Testis (tissue), 2 donors: ENCODE measurements around the gene C1orf35.

ENCODE experiments used
- POLR2A ChIP-seq: fragments of 450-650 bp; IDR thresholded peaks from one replicate; pipeline ENCODE4 v1.6.1; 2017; ENCODE audit warnings: antibody characterized with exemption, mild to moderate bottlenecking, moderate library complexity
- TF ChIP-seq, protein P1 (sequence below), 3 experiments: fragments of 450-650 bp in 2 of 3; fragments of 200-600 bp in 1 of 3; sonication (generic) in 1 of 3; IDR thresholded peaks; one replicate each; pipeline ENCODE4 v1.5.1; 2016 to 2019; ENCODE audit warnings: antibody characterized with exemption in 3 of 3, mild to moderate bottlenecking in 2 of 3, moderate library complexity in 1 of 3

DNA sequence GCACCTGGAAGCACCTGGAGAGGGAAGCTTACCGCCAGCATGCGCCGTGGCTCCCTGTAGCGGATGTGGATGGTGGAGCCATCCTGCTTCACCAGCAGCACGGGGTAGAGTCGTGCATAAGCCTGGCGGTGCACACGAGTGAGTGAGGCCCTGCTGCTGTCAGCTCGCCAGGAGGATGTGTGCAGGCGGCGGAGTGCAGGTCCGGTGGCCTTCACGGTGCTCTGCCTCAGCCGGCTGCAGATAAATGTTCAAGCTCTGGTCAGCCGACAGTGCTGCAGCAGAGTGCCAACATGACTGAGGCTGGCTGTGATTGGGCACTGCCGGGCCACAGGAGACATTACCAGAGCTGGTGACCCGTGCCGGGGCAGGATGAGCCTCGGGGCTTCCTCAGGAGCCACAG is 4.5 kb upstream of the C1orf35 start:
- TF ChIP-seq, protein P1, sequence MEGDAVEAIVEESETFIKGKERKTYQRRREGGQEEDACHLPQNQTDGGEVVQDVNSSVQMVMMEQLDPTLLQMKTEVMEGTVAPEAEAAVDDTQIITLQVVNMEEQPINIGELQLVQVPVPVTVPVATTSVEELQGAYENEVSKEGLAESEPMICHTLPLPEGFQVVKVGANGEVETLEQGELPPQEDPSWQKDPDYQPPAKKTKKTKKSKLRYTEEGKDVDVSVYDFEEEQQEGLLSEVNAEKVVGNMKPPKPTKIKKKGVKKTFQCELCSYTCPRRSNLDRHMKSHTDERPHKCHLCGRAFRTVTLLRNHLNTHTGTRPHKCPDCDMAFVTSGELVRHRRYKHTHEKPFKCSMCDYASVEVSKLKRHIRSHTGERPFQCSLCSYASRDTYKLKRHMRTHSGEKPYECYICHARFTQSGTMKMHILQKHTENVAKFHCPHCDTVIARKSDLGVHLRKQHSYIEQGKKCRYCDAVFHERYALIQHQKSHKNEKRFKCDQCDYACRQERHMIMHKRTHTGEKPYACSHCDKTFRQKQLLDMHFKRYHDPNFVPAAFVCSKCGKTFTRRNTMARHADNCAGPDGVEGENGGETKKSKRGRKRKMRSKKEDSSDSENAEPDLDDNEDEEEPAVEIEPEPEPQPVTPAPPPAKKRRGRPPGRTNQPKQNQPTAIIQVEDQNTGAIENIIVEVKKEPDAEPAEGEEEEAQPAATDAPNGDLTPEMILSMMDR (IDR thresholded peaks at IDR 0.05), result no peak
- no peak for TF ChIP-seq POLR2A
